ENCODE results near the gene NBAS.
"Not testable (repeated sequence)": the region's sequence is repeated elsewhere in the genome, so short reads cannot be mapped to it uniquely, and the experiment has no call there.

Gene NBAS

GRCh38 chr2:15521641-15522181, 39.4 kb downstream of the NBAS start:
- H3K27me3 ChIP-seq (ENCODE audit: low read length): no peaks in the 10 kb centered on the region
- H3K4me2 ChIP-seq (ENCODE audit: low read depth, low read length, poor library complexity, severe bottlenecking): no peak overlapping the region
- H2AFZ ChIP-seq (ENCODE audit: low read depth, low read length, severe bottlenecking): no peak overlapping the region
- no peak for TF ChIP-seq EZH2phosphoT487 (conservative IDR thresholded peaks at IDR 0.05; ENCODE audit: low read length)
- TF ChIP-seq CTCF (IDR thresholded peaks at IDR 0.05; ENCODE audit: insufficient read depth, low read length, poor library complexity, severe bottlenecking): no peak
- H3K9me2 ChIP-seq (replicated peaks; ENCODE audit: insufficient read depth, low read length): no peaks in the 10 kb centered on the region
- peaks cover 4% of the 10 kb centered on the region; the same call in 1 of the 2 replicates for H3K36me3 ChIP-seq (ENCODE audit: low read length)
- no peak overlapping the region for H3K9ac ChIP-seq (ENCODE audit: low read length)
- no peaks in the 10 kb centered on the region for H4K20me1 ChIP-seq (ENCODE audit: low read depth, low read length)
- H3F3A ChIP-seq (ENCODE audit: insufficient read depth): no peaks in the 10 kb centered on the region
- no peak overlapping the region for H3K27ac ChIP-seq (ENCODE audit: low read depth, low read length)
- H3K9me3 ChIP-seq (ENCODE audit: insufficient read depth, low read length): no peaks in the 10 kb centered on the region
- H3K79me2 ChIP-seq (ENCODE audit: insufficient read depth, low read length): no peaks in the 10 kb centered on the region
- H3K4me3 ChIP-seq (ENCODE audit: insufficient read depth, low read length, poor library complexity, severe bottlenecking): no peak overlapping the region

GRCh38 chr2:15520346-15520745, 40.8 kb downstream of the NBAS start:
- peaks cover under 1% of the 10 kb centered on the region; the same call in 1 of the 2 replicates for H3K36me3 ChIP-seq (ENCODE audit: low read length)
- no peaks in the 10 kb centered on the region for H3K79me2 ChIP-seq (ENCODE audit: insufficient read depth, low read length)
- no peak overlapping the region for H2AFZ ChIP-seq (ENCODE audit: low read depth, low read length, severe bottlenecking)
- no peaks in the 10 kb centered on the region for H3K9me3 ChIP-seq (ENCODE audit: insufficient read depth, low read length)
- no peak for TF ChIP-seq EZH2phosphoT487 (conservative IDR thresholded peaks at IDR 0.05; ENCODE audit: low read length)
- TF ChIP-seq CTCF (IDR thresholded peaks at IDR 0.05; ENCODE audit: insufficient read depth, low read length, poor library complexity, severe bottlenecking): no peak
- no peaks in the 10 kb centered on the region for H3F3A ChIP-seq (ENCODE audit: insufficient read depth)
- H3K4me2 ChIP-seq (ENCODE audit: low read depth, low read length, poor library complexity, severe bottlenecking): no peak overlapping the region
- H4K20me1 ChIP-seq (ENCODE audit: low read depth, low read length): no peaks in the 10 kb centered on the region
- no peaks in the 10 kb centered on the region for H3K9me2 ChIP-seq (replicated peaks; ENCODE audit: insufficient read depth, low read length)
- H3K4me3 ChIP-seq (ENCODE audit: insufficient read depth, low read length, poor library complexity, severe bottlenecking): no peak overlapping the region
- H3K9ac ChIP-seq (ENCODE audit: low read length): no peak overlapping the region
- no peaks in the 10 kb centered on the region for H3K27me3 ChIP-seq (ENCODE audit: low read length)
- H3K27ac ChIP-seq (ENCODE audit: low read depth, low read length): no peak overlapping the region

- H3K79me2 ChIP-seq (ENCODE audit: insufficient read depth, low read length); H3F3A ChIP-seq (ENCODE audit: insufficient read depth); H3K9me3 ChIP-seq (ENCODE audit: insufficient read depth, low read length); H3K4me2 ChIP-seq (ENCODE audit: low read depth, low read length, poor library complexity, severe bottlenecking); H2AFZ ChIP-seq (ENCODE audit: low read depth, low read length, severe bottlenecking); H3K9ac ChIP-seq (ENCODE audit: low read length); H3K4me3 ChIP-seq (ENCODE audit: insufficient read depth, low read length, poor library complexity, severe bottlenecking); H3K9me2 ChIP-seq (replicated peaks; ENCODE audit: insufficient read depth, low read length); H3K36me3 ChIP-seq (ENCODE audit: low read length); H4K20me1 ChIP-seq (ENCODE audit: low read depth, low read length); H3K27me3 ChIP-seq (ENCODE audit: low read length); H3K27ac ChIP-seq (ENCODE audit: low read depth, low read length): not testable (repeated sequence)
Measured at GRCh38 chr2:15518759-15519158, 42.4 kb downstream of the NBAS start.

GRCh38 chr2:15517793-15518192, 43.3 kb downstream of the NBAS start:
- no peak overlapping the region for H3K9ac ChIP-seq (ENCODE audit: low read length)

More at GRCh38 chr2:15517793-15518192, 43.3 kb downstream of the NBAS start:
- H3K27me3 ChIP-seq (ENCODE audit: low read length): no peaks in the 10 kb centered on the region
- no peaks in the 10 kb centered on the region for H3K9me2 ChIP-seq (replicated peaks; ENCODE audit: insufficient read depth, low read length)
- no peak for TF ChIP-seq CTCF (IDR thresholded peaks at IDR 0.05; ENCODE audit: insufficient read depth, low read length, poor library complexity, severe bottlenecking)
- TF ChIP-seq EZH2phosphoT487 (conservative IDR thresholded peaks at IDR 0.05; ENCODE audit: low read length): no peak
- no peak overlapping the region for H3K4me3 ChIP-seq (ENCODE audit: insufficient read depth, low read length, poor library complexity, severe bottlenecking)
- no peaks in the 10 kb centered on the region for H3K79me2 ChIP-seq (ENCODE audit: insufficient read depth, low read length)
- no peak overlapping the region for H3K4me2 ChIP-seq (ENCODE audit: low read depth, low read length, poor library complexity, severe bottlenecking)
- H3F3A ChIP-seq (ENCODE audit: insufficient read depth): no peaks in the 10 kb centered on the region
- no peaks in the 10 kb centered on the region for H3K36me3 ChIP-seq (ENCODE audit: low read length)
- H4K20me1 ChIP-seq (ENCODE audit: low read depth, low read length): no peaks in the 10 kb centered on the region
- no peak overlapping the region for H2AFZ ChIP-seq (ENCODE audit: low read depth, low read length, severe bottlenecking)
- H3K27ac ChIP-seq (ENCODE audit: low read depth, low read length): no peak overlapping the region
- no peaks in the 10 kb centered on the region for H3K9me3 ChIP-seq (ENCODE audit: insufficient read depth, low read length)

Measured in SU-DHL-6 (cell line).